Activated CD4-positive, alpha-beta T cell treated with anti-CD3 and anti-CD28 coated beads for 36 hours (primary cell): ENCODE measurements around the gene LTB4R. TPM values are rescaled to one million over a fixed set of nuclear protein-coding genes. Genes with fewer than 3 reads are reported as not detected.
"Not testable (repeated sequence)": the region's sequence is repeated elsewhere in the genome, so short reads cannot be mapped to it uniquely, and the experiment has no call there.

Experiments
- ATAC-seq: fragments of 200-7000 bp; cut with Tn5 transposase; one replicate; pipeline ENCODE4 v1.10.0; 2021; ENCODE audit warnings: mild to moderate bottlenecking, moderate library complexity
- CTCF ChIA-PET: fragments of 350-600 bp; sonication (Branson Sonifier 250); formaldehyde crosslinking; loops from one replicate; lab custom pipeline; 2021; ENCODE audit warnings: antibody characterized with exemption; lab: Charles Lee
- POLR2A ChIA-PET: fragments of 350-600 bp; sonication (Branson Sonifier 250); formaldehyde crosslinking; loops from one replicate; lab custom pipeline; 2021; ENCODE audit warnings: antibody characterized with exemption, inconsistent platforms; lab: Charles Lee
- DNase-seq: peaks from one replicate; pipeline ENCODE4 v3.0.0-alpha.2; 2020
- H3K27ac Mint-ChIP-seq: one replicate; pipeline ENCODE4 v1.8.0; 2021; ENCODE audit warnings: mixed read lengths
- H3K27me3 Mint-ChIP-seq: one replicate; pipeline ENCODE4 v1.8.0; 2021; ENCODE audit warnings: mixed read lengths
- H3K36me3 Mint-ChIP-seq: one replicate; pipeline ENCODE4 v1.8.0; 2021; ENCODE audit warnings: low read depth, mixed read lengths
- H3K4me1 Mint-ChIP-seq: one replicate; pipeline ENCODE4 v1.8.0; 2021; ENCODE audit warnings: mixed read lengths
- H3K4me3 Mint-ChIP-seq: one replicate; pipeline ENCODE4 v1.8.0; 2021; ENCODE audit warnings: mild to moderate bottlenecking, moderate library complexity, mixed read lengths
- H3K9me3 Mint-ChIP-seq: one replicate; pipeline ENCODE4 v1.8.0; 2021; ENCODE audit warnings: low read depth, mixed read lengths
- intact Hi-C, 2 experiments: fragments of 100-400 bp; cut with DNase I in 1 of 2; cut with micrococcal nuclease in 1 of 2; formaldehyde crosslinking; loops; one replicate each; pipeline versions ENCODE4 v1.14.2 to v1.15.1; 2022 to 2024; cut with DNase I, micrococcal nuclease
- total RNA-seq, 2 experiments: library from RNA; stranded (reverse); gene quantifications; one replicate each; pipeline ENCODE4 v1.2.3, GENCODE V29; 2021

Gene LTB4R
- total RNA-seq, 2 experiments from 2014 or later: 10.1 to 14.2 TPM

DNA sequence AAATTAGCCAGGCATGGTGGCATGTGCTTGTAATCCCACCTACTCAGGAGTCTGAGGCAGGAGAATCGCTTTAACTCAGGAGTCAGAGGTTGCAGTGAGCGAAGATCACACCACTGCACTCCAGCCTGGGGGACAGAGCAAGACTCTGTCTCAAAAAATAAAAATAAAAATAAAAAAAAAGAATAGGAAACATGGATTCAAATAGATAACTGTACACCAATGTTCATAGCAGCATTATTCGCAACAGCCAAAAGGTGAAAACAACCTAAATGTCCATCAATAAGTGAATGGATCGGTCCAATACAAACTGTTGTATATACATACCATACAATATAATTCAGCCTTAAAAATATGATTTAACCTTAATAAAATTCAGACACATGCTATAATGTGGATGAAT lies 31.6 kb downstream of the LTB4R start:
- Mint-ChIP-seq H3K4me1 (peaks cover 12% of the 10 kb centered on the region), H3K27me3 (peaks cover 16% of the 10 kb centered on the region), H3K36me3 (no peaks in the 10 kb centered on the region), H3K4me3 (no peak overlapping the region), H3K9me3 (no peaks in the 10 kb centered on the region), H3K27ac (no peak overlapping the region)
- CTCF ChIA-PET: interaction anchor here (1.0 to 7.6 kb wide), 4 partner anchors 9 to 88 kb away, joined by 3 to 76 read pairs (median 10); partner anchors contain the start of genes CBLN3 and KHNYN
- POLR2A ChIA-PET: no interaction called here
- DNase-seq (no peak), ATAC-seq (no peak)
- intact Hi-C loops: no loop called here

DNA sequence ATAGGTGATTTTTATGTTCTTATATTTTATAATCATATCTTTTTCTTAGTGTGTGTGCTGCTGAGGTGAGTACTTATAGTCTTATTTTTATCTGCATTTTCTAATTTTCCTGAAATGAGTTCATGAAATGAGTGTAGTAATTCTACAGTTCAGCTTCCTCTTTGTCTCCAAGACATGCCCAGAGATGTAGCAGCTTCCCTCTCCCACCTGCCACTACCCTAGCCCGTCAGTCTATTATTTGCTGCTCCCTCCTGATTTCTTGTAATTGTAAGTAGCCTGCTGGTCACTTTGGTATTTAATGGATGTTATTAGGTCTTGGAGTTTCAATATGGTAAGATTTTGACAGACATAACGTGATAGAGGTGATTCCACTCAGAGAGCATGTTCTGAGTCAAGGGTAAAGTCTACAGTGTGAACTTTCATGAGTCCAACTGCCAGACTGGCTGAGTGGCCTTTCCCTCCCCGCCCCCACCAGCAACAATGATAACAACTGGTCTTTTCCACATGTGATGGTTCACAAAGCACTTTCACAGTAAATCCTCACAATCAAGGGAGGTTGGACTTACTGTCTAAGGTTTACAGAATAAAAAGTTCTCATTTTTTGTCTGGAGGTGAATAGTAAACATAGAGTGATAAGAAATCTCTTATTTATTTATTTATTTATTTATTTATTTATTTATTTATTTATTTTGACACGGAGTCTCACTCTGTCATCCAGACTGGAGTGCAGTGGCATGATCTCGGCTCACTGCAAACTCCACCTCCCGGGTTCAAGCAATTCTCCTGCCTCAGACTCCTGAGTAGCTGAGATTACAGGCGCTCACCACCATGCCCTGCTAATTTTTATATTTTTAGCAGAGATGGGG lies 32.7 kb downstream of the LTB4R start:
- H3K36me3 Mint-ChIP-seq: no peaks in the 10 kb centered on the region
- DNase-seq (no peak), ATAC-seq (no peak)
- peaks cover 7% of the 10 kb centered on the region for H3K4me1 Mint-ChIP-seq
- H3K27ac Mint-ChIP-seq: no peak overlapping the region
- H3K9me3 Mint-ChIP-seq: no peaks in the 10 kb centered on the region
- H3K27me3 Mint-ChIP-seq: peaks cover 16% of the 10 kb centered on the region
- H3K4me3 Mint-ChIP-seq: no peak overlapping the region
- POLR2A ChIA-PET: no interaction called here
- intact Hi-C loops: no loop called here
- CTCF ChIA-PET: interaction anchor here (1.3 to 3.3 kb wide), 3 partner anchors 10 to 88 kb away, joined by 4 to 16 read pairs (median 5); no protein-coding TSS in a partner anchor

DNA sequence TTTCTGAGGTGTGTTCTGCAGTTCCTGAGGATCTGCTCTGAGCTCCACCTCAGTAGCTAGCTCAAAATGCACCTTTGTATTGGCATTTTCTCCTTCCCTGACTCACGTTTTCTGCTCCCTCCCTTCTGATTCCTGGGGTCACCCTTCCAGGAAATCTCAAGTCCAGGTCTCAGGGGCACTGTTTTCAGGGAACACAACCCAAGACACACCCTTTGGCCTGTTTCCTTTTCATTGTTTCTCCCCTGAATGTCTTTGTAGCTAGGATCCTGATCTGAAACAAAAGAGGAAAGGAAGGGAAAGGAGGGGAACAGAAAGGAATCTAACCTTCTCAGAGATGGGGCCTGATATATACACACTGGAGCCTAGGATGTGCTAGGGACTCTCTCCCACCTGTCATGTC lies 35.8 kb downstream of the LTB4R start:
- H3K36me3 Mint-ChIP-seq: no peaks in the 10 kb centered on the region

DNA sequence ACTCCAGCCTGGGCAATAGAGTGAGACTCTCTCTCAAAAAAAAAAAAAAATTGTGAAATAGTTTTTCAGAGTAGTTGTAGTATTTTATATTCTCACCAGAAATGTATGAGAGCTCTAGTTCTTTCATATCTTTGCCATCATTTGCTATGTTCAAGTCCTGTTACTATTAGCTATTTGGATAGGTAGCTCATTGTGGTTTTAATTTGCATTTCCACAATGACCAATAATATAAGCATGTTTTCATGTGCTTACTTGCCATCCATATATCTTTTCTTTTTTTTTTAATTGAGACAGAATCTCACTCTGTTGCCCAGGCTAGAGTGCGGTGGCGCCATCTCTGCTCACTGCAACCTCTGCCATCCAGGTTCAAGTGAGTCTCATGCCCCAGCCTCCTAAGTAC lies 36.9 kb downstream of the LTB4R start:
- H3K4me3 Mint-ChIP-seq: no peak overlapping the region
- ChIA-PET CTCF (interaction anchor here (0.6 to 1.6 kb wide), 4 partner anchors 9 to 51 kb away, joined by 4 to 7 read pairs (median 4); partner anchors contain the start of gene RIPK3), POLR2A (no interaction called here)
- ATAC-seq: no peak
- H3K9me3 Mint-ChIP-seq: no peaks in the 10 kb centered on the region
- no peak for DNase-seq
- no peaks in the 10 kb centered on the region for H3K36me3 Mint-ChIP-seq
- intact Hi-C loops: no loop called here
- H3K27ac Mint-ChIP-seq: no peak overlapping the region
- H3K4me1 Mint-ChIP-seq: no peaks in the 10 kb centered on the region
- peaks cover 36% of the 10 kb centered on the region for H3K27me3 Mint-ChIP-seq

More for the DNA sequence above, 35.8 kb downstream of the LTB4R start:
- DNase-seq (no peak), ATAC-seq (no peak)
- Mint-ChIP-seq H3K9me3 (no peaks in the 10 kb centered on the region), H3K27me3 (peaks cover 32% of the 10 kb centered on the region), H3K27ac (no peak overlapping the region), H3K4me1 (no peaks in the 10 kb centered on the region), H3K4me3 (no peak overlapping the region)
- ChIA-PET CTCF (interaction anchor here (0.6 to 3.2 kb wide), 5 partner anchors 8 to 90 kb away, joined by 3 to 14 read pairs (median 5); partner anchors contain the start of gene RIPK3), POLR2A (no interaction called here)
- intact Hi-C loops: no loop called here

DNA sequence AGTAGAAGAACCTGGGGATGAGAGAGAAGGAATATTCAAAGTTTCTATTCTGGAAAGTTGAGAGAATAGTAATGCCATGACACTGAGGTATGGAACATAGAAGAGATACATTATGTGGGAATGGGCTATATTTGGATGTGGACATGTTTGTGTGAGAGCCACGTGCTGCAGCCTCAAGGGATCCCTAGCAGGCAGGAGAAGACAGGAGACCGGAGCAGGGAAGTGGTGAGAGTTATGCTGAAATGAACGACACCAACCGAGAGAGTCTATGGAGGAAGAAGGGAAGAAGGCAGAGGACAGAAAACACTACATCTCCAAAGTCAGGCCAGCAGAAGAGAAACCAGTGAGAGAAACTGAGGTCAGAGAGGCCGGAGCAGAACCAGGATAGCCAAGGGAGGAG lies 38.4 kb downstream of the LTB4R start:
- Mint-ChIP-seq H3K27me3 (peaks cover 35% of the 10 kb centered on the region), H3K27ac (no peak overlapping the region), H3K4me3 (no peak overlapping the region), H3K9me3 (no peaks in the 10 kb centered on the region), H3K4me1 (peaks cover 4% of the 10 kb centered on the region), H3K36me3 (no peaks in the 10 kb centered on the region)
- DNase-seq (no peak), ATAC-seq (no peak)
- ChIA-PET POLR2A (no interaction called here), CTCF (interaction anchor here (0.6 to 0.8 kb wide), 2 partner anchors 11 to 22 kb away, joined by 3 read pairs; no protein-coding TSS in a partner anchor)
- intact Hi-C loops: loop anchor here in 1 of 2 experiments (5.0 kb wide), 1 partner anchor 58 kb away; no protein-coding TSS in a partner anchor

DNA sequence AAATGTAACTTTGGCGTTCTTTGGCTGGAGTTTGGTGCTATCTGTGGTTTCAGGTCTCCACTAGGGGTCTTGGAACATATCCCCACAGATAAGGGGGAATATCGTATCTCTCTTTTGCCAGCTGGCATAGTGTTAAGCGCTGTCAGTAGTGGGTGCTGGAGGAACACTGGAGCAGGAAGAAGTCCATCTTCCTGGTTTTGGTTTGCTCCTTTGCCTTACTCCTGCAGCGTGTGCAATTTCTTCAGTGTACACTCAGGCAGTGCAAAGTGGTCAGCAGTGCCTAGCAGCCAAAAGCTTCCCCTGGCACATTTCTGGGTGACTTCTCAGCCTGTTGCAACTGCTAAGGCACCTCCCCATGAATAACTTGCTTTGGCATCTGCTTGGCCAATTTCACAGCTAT lies 40.2 kb downstream of the LTB4R start:
- Mint-ChIP-seq H3K4me1 (peaks cover 4% of the 10 kb centered on the region), H3K36me3 (no peaks in the 10 kb centered on the region), H3K4me3 (no peak overlapping the region), H3K27me3 (peaks cover 33% of the 10 kb centered on the region), H3K27ac (no peak overlapping the region), H3K9me3 (no peaks in the 10 kb centered on the region)
- DNase-seq (no peak), ATAC-seq (no peak)
- CTCF ChIA-PET: interaction anchor here (0.8 to 2.2 kb wide), 7 partner anchors 9 to 80 kb away, joined by 3 to 12 read pairs (median 3); partner anchors contain the start of gene KHNYN
- POLR2A ChIA-PET: interaction anchor here (0.9 kb wide), 1 partner anchor 18 kb away, joined by 4 read pairs; no protein-coding TSS in a partner anchor
- intact Hi-C loops: loop anchor here in 1 of 2 experiments (5.0 kb wide), 1 partner anchor 56 kb away; no protein-coding TSS in a partner anchor

DNA sequence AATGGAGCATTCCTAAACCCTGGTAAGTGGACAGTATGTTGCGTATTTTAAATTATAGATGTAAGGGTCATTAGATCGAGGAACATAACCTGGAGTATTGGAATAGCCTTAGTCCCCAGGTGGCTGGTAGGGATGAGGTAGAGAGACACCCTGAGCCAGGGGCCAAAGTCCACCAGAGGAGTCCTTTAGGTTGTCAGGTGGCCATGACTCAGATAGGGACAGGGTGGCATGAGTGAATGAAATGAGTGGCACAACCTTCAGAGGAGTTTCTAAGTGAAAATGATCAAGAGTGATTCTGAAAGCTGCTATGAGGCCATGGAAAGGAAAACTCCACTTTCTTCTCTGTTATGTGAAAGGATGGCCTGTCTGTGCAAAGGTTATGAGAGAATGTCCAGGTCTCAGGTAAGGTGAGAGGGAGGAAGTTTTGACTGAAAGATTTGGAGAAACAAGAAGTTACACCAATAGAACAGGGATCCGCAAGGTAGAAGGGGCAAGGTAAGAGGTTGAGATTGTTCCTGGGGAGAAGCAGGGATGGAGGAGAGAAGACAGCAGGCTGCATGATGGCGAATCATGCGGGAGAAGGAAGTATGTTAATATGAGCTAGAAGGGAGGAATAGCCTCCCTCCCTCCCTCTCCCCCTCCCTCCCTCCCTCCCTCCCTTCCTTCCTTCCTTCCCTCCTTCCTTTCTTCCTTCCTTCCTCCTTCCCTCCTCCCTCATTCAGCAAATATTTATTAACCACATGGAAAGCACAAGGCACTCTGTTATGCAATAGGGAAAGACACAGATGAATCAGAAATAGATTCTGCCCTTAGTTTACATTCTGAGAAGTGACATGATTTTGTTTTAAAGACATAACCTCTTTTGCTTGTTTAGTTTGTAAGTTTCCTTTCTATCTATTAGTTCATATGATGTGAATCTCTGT lies 42.5 kb downstream of the LTB4R start:
- Mint-ChIP-seq H3K27ac (no peak overlapping the region), H3K4me3 (no peak overlapping the region), H3K9me3 (no peaks in the 10 kb centered on the region), H3K27me3 (peaks cover 29% of the 10 kb centered on the region), H3K4me1 (peaks cover 4% of the 10 kb centered on the region), H3K36me3 (no peaks in the 10 kb centered on the region)
- intact Hi-C loops: loop anchor here in 1 of 2 experiments (5.0 kb wide), 1 partner anchor 53 kb away; no protein-coding TSS in a partner anchor
- DNase-seq (no peak), ATAC-seq (peak; percentile 72)
- CTCF ChIA-PET: interaction anchor here (0.7 kb wide), 1 partner anchor 12 kb away, joined by 3 read pairs; no protein-coding TSS in a partner anchor
- POLR2A ChIA-PET: no interaction called here

DNA sequence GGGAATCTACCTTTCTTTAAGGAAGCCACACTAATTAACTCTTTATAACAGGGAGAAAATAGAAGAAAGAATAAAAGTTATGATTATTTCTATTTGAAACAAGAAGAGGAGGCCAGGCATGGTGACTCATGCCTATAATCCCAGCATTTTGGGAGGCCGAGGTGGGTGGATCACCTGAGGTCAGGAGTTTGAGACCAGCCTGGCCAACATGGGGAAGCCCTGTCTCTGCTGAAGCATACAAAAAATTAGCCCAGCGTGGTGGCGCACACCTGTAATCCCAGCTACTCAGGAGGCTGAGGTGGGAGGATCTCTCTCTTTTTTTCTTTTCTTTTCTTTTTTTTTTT lies 43.2 kb downstream of the LTB4R start:
- intact Hi-C loops: loop anchor here in 1 of 2 experiments (5.0 kb wide), 1 partner anchor 53 kb away; no protein-coding TSS in a partner anchor
- H3K27me3 Mint-ChIP-seq: peaks cover 27% of the 10 kb centered on the region
- CTCF ChIA-PET: not testable (repeated sequence)

DNA sequence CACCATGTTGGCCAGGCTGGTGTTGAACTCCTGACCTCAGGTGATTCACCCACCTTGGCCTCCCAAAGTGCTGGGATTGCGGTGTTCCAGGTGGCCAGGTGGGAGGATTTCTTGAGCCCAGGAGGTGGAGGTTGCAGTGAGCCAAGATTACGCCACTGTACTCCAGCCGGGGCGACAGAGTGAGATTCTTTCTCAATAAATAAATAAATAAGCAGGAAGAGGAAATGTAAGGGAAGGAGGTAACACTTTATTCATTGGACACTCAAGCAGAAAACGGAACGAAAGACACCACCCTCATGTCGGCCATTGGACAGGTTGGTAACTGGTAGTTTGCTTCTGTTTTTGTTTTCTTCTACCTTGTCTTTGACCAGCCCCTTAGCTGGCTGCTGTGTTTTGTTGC lies 43.7 kb downstream of the LTB4R start:
- ChIA-PET POLR2A (no interaction called here), CTCF (interaction anchor here (1.0 to 1.5 kb wide), 2 partner anchors 11 to 21 kb away, joined by 5 to 6 read pairs; no protein-coding TSS in a partner anchor)
- Mint-ChIP-seq H3K4me3 (no peak overlapping the region), H3K4me1 (peaks cover 4% of the 10 kb centered on the region), H3K27ac (no peak overlapping the region), H3K36me3 (no peaks in the 10 kb centered on the region), H3K9me3 (no peaks in the 10 kb centered on the region), H3K27me3 (peaks cover 24% of the 10 kb centered on the region)
- ATAC-seq: no peak
- DNase-seq: no peak
- intact Hi-C loops: no loop called here

More for the DNA sequence above, 43.2 kb downstream of the LTB4R start:
- ATAC-seq, H3K9me3 Mint-ChIP-seq, H3K36me3 Mint-ChIP-seq, H3K27ac Mint-ChIP-seq, H3K4me1 Mint-ChIP-seq, DNase-seq, POLR2A ChIA-PET, H3K4me3 Mint-ChIP-seq: not testable (repeated sequence)

DNA sequence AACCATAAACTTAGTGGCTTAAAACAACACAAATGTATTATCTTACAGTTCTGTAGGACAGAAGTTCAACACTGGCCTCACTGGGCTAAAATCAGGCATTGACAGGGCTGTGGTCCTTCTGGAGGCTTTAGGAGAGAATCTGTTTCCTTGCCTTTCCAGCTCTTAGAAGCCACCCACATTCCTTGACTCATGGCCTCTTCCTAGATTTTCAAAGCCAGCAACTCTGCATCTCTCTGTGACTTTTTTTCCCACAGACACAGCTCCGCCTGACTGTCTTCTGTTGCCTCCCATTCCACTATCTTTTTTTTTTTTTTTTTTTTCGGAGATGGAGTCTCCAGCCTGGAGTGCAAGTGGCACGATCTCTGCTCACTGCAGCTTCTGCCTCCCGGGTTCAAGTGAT lies 44.9 kb downstream of the LTB4R start:
- no peak for ATAC-seq
- H3K9me3 Mint-ChIP-seq: no peaks in the 10 kb centered on the region
- no peak overlapping the region for H3K4me3 Mint-ChIP-seq
- no peaks in the 10 kb centered on the region for H3K36me3 Mint-ChIP-seq
- H3K27ac Mint-ChIP-seq: no peak overlapping the region
- ChIA-PET CTCF (interaction anchor here (0.7 to 1.5 kb wide), 2 partner anchors 23 to 759 kb away, joined by 3 to 6 read pairs; no protein-coding TSS in a partner anchor), POLR2A (no interaction called here)
- H3K27me3 Mint-ChIP-seq: peaks cover 19% of the 10 kb centered on the region
- no peak for DNase-seq
- intact Hi-C loops: no loop called here
- H3K4me1 Mint-ChIP-seq: peaks cover 4% of the 10 kb centered on the region
